PC-3 (cell line): ENCODE measurements around the gene CRIP2. TPM values are rescaled to one million over a fixed set of nuclear protein-coding genes. Genes with fewer than 3 reads are reported as not detected.

Experiments used
- ATAC-seq: fragments of 200-7000 bp; cut with Tn5 transposase; 2 replicates; pipeline ENCODE4 v1.9.1; 2020; ENCODE audit warnings: mild to moderate bottlenecking, moderate library complexity
- BruUV-seq: library from RNA; stranded (reverse); fragments of 400-500 nt; replicated peaks from 2 replicates; lab custom pipeline; 2021; lab: Mats Ljungman, UMichigan
- CTCF ChIA-PET: fragments of 300-600 bp; sonication (Branson Sonifier 250); formaldehyde crosslinking; loops from one replicate; lab custom pipeline; 2022; ENCODE audit warnings: antibody characterized with exemption; lab: Charles Lee
- POLR2A ChIA-PET: fragments of 300-600 bp; sonication (Branson Sonifier 250); formaldehyde crosslinking; loops from one replicate; lab custom pipeline; 2022; ENCODE audit warnings: antibody characterized with exemption; ENCODE audit not compliant: unreplicated experiment; lab: Charles Lee
- DNase-seq: peaks from one replicate; pipeline ENCODE4 v3.0.0-alpha.2; 2015
- H2AFZ ChIP-seq: fragments of 300-600 bp; sonication (generic); 2 replicates; pipeline ENCODE4 v1.6.0; 2016; ENCODE audit warnings: antibody characterized with exemption, low read length
- H3F3A ChIP-seq: fragments of 300-600 bp; sonication (generic); one replicate; pipeline ENCODE4 v1.6.0; 2017; ENCODE audit warnings: antibody characterized with exemption, low read length, control low read depth, mild to moderate bottlenecking; ENCODE audit not compliant: unreplicated experiment
- H3K27ac ChIP-seq: fragments of 300-600 bp; sonication (generic); 2 replicates; pipeline ENCODE4 v1.5.1; 2016; ENCODE audit warnings: mild to moderate bottlenecking, low read length
- H3K27me3 ChIP-seq: fragments of 300-600 bp; sonication (generic); 2 replicates; pipeline ENCODE4 v1.6.1; 2016; ENCODE audit warnings: low read length, mixed read lengths
- H3K36me3 ChIP-seq: fragments of 300-600 bp; sonication (generic); 2 replicates; pipeline ENCODE4 v1.6.1; 2016; ENCODE audit warnings: low read depth, mixed run types, low read length, mixed read lengths
- H3K4me1 ChIP-seq: fragments of 300-600 bp; sonication (generic); 2 replicates; pipeline ENCODE4 v1.5.1; 2016; ENCODE audit warnings: low read length; ENCODE audit not compliant: insufficient read depth
- H3K4me2 ChIP-seq: fragments of 300-600 bp; sonication (generic); 2 replicates; pipeline ENCODE4 v1.6.0; 2016; ENCODE audit warnings: low read length
- H3K4me3 ChIP-seq: fragments of 300-600 bp; sonication (generic); 2 replicates; pipeline ENCODE4 v1.5.1; 2016; ENCODE audit warnings: mild to moderate bottlenecking, low read length, mixed read lengths
- H3K79me2 ChIP-seq: fragments of 300-600 bp; sonication (generic); 2 replicates; pipeline ENCODE4 v1.6.1; 2017; ENCODE audit warnings: low read length, mixed read lengths
- H3K9ac ChIP-seq: fragments of 300-600 bp; sonication (generic); 2 replicates; pipeline ENCODE4 v1.6.0; 2016; ENCODE audit warnings: mild to moderate bottlenecking, low read length
- H3K9me2 ChIP-seq: fragments of 300-600 bp; sonication (generic); replicated peaks from 2 replicates; pipeline ENCODE4 v1.6.1; 2016; ENCODE audit warnings: mixed run types, low read length, mixed read lengths
- H3K9me3 ChIP-seq: fragments of 300-600 bp; sonication (generic); 2 replicates; pipeline ENCODE4 v1.6.1; 2016; ENCODE audit warnings: low read length, mixed read lengths
- H4K20me1 ChIP-seq: fragments of 300-600 bp; sonication (generic); 2 replicates; pipeline ENCODE4 v1.6.1; 2016; ENCODE audit warnings: low read length, mixed read lengths
- EZH2 ChIP-seq: fragments of 300-600 bp; sonication (generic); IDR thresholded peaks from one replicate; pipeline ENCODE4 v1.6.1; 2017; ENCODE audit warnings: antibody characterized with exemption, mild to moderate bottlenecking, low read length; ENCODE audit not compliant: unreplicated experiment
- EZH2phosphoT487 ChIP-seq: fragments of 300-600 bp; sonication (generic); IDR thresholded peaks from 2 replicates; pipeline ENCODE4 v1.6.1; 2018; ENCODE audit warnings: mild to moderate bottlenecking, antibody characterized with exemption, low read length, borderline replicate concordance
- intact Hi-C: fragments of 100-400 bp; cut with micrococcal nuclease; formaldehyde crosslinking; loops from 2 replicates; pipeline ENCODE4 v1.9.0; 2023
- total RNA-seq: library from RNA; depleted of rRNA; stranded (reverse); fragments of >200 nt; gene quantifications from 2 replicates; pipeline ENCODE4 v1.2.3, GENCODE V29; 2014
- TF ChIP-seq, protein P1 (sequence below): fragments of 300-600 bp; sonication (generic); conservative IDR thresholded peaks from 2 replicates; pipeline ENCODE4 v1.5.1; 2017; ENCODE audit warnings: antibody characterized with exemption, low read depth, mild to moderate bottlenecking, low read length

The CRIP2 gene
- total RNA-seq, 1 experiment from 2014 or later, result 100 TPM

- Histone ChIP-seq H3K9ac (peak overlapping the region; percentile 74), H3K9me2 (no peaks in the 10 kb centered on the region), H3F3A (no peaks in the 10 kb centered on the region), H3K4me3 (peak overlapping the region; percentile 75), H3K4me2 (peak overlapping the region; percentile 94), H3K27me3 (no peaks in the 10 kb centered on the region), H3K9me3 (no peaks in the 10 kb centered on the region), H3K79me2 (peaks cover 9% of the 10 kb centered on the region; the same call in 1 of the 2 replicates), H4K20me1 (no peaks in the 10 kb centered on the region), H3K27ac (no peak overlapping the region), H2AFZ (peak overlapping the region; percentile 82), H3K36me3 (no peaks in the 10 kb centered on the region), H3K4me1 (peaks cover 10% of the 10 kb centered on the region; the same call in 1 of the 2 replicates)
- ChIA-PET POLR2A (interaction anchor here (0.6 kb wide), 1 partner anchor 16 kb away, joined by 4 read pairs; no protein-coding TSS in a partner anchor), CTCF (interaction anchor here (0.6 to 1.3 kb wide), 5 partner anchors 20 to 158 kb away, joined by 3 to 5 read pairs (median 5); partner anchors contain the start of gene TEDC1)
- intact Hi-C loops, result loop anchor here (2.0 kb wide), 1 partner anchor 37 kb away; the partner anchor contains the start of gene TEDC1
- ATAC-seq (peak; percentile 69), DNase-seq (peak; percentile 79)
- BruUV-seq, result no TSS peak
- no peak for TF ChIP-seq EZH2
- TF ChIP-seq, protein P1, sequence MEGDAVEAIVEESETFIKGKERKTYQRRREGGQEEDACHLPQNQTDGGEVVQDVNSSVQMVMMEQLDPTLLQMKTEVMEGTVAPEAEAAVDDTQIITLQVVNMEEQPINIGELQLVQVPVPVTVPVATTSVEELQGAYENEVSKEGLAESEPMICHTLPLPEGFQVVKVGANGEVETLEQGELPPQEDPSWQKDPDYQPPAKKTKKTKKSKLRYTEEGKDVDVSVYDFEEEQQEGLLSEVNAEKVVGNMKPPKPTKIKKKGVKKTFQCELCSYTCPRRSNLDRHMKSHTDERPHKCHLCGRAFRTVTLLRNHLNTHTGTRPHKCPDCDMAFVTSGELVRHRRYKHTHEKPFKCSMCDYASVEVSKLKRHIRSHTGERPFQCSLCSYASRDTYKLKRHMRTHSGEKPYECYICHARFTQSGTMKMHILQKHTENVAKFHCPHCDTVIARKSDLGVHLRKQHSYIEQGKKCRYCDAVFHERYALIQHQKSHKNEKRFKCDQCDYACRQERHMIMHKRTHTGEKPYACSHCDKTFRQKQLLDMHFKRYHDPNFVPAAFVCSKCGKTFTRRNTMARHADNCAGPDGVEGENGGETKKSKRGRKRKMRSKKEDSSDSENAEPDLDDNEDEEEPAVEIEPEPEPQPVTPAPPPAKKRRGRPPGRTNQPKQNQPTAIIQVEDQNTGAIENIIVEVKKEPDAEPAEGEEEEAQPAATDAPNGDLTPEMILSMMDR, result peak; percentile 66
These were observed 53.4 kb downstream of the CRIP2 start for GRCh38 chr14:105527826-105528585.

GRCh38 chr14:105528586-105529318, 54.1 kb downstream of the CRIP2 start:
- peaks cover 9% of the 10 kb centered on the region; the same call in 1 of the 2 replicates for H3K79me2 ChIP-seq
- no peaks in the 10 kb centered on the region for H3K9me2 ChIP-seq
- H3K36me3 ChIP-seq, result no peaks in the 10 kb centered on the region
- TF ChIP-seq, protein P1, result no peak
- TF ChIP-seq EZH2phosphoT487 (no peak), EZH2 (no peak)
- CTCF ChIA-PET, result interaction anchor here (0.9 to 1.3 kb wide), 4 partner anchors 37 to 158 kb away, joined by 5 read pairs; partner anchors contain the start of gene TEDC1
- peak; percentile 1; the same call in 1 of the 2 replicates for ATAC-seq
- H3K4me1 ChIP-seq, result peaks cover 10% of the 10 kb centered on the region; the same call in 1 of the 2 replicates
- H3K9ac ChIP-seq, result no peak overlapping the region; the same call in 1 of the 2 replicates
- POLR2A ChIA-PET, result interaction anchor here (0.6 kb wide), 1 partner anchor 17 kb away, joined by 4 read pairs; no protein-coding TSS in a partner anchor
- intact Hi-C loops, result loop anchor here (2.0 kb wide), 1 partner anchor 38 kb away; the partner anchor contains the start of gene TEDC1
- no peaks in the 10 kb centered on the region for H3K9me3 ChIP-seq
- H3K4me2 ChIP-seq, result peak overlapping the region; percentile 94
- DNase-seq, result no peak
- H3K27me3 ChIP-seq, result no peaks in the 10 kb centered on the region
- peak overlapping the region; percentile 82; the same call in 1 of the 2 replicates for H2AFZ ChIP-seq
- H3F3A ChIP-seq, result no peaks in the 10 kb centered on the region
- no peak overlapping the region for H3K27ac ChIP-seq
- H3K4me3 ChIP-seq, result peak overlapping the region; percentile 75; the same call in 1 of the 2 replicates
- no TSS peak for BruUV-seq
- no peaks in the 10 kb centered on the region for H4K20me1 ChIP-seq
